ENCODE results near the gene GATAD2B.

- no peak for TF ChIP-seq MAX (IDR thresholded peaks at IDR 0.05)
- no peak for TF ChIP-seq HOXB5 (CRISPR knock-in tag; IDR thresholded peaks at IDR 0.05)
- TF ChIP-seq USF2 (IDR thresholded peaks at IDR 0.05), result no peak
- TF ChIP-seq HDAC2 (IDR thresholded peaks at IDR 0.05), result no peak
- TF ChIP-seq CTCF (IDR thresholded peaks at IDR 0.05), result no peak
- no peak for TF ChIP-seq EP300 (IDR thresholded peaks at IDR 0.05)
- TF ChIP-seq POLR2AphosphoS2 (conservative IDR thresholded peaks at IDR 0.05; ENCODE audit: low read length), result no peak
- no peak for TF ChIP-seq CEBPB (IDR thresholded peaks at IDR 0.05)
- no peak for TF ChIP-seq REST (IDR thresholded peaks at IDR 0.05)
Observed at GRCh38 chr1:153805886-153806719, 116.7 kb downstream of the GATAD2B start.
